D341Med (cell line): ENCODE results near the gene WRNIP1.

ENCODE experiments used
- DNase-seq: peaks from one replicate; pipeline ENCODE4 v3.0.0; 2012; ENCODE audit warnings: low spot score

WRNIP1 gene

GRCh38 chr6:2763345-2763841 is 1.8 kb upstream of the WRNIP1 start:
- no peak for DNase-seq

GRCh38 chr6:2763876-2764540 is 1.2 kb upstream of the WRNIP1 start:
- no peak for DNase-seq

GRCh38 chr6:2764610-2765165 is 505 bp upstream of the WRNIP1 start:
- peak; percentile 99 for DNase-seq

GRCh38 chr6:2765896-2766766 is 938 bp downstream of the WRNIP1 start:
- DNase-seq: peak; percentile 86

- no peak for DNase-seq
Observed at GRCh38 chr6:2766767-2767656, 1.8 kb downstream of the WRNIP1 start.

- no peak for DNase-seq
Observed at GRCh38 chr6:2767657-2768524, 2.7 kb downstream of the WRNIP1 start.

- DNase-seq: no peak
Observed at GRCh38 chr6:2768696-2769095, 3.5 kb downstream of the WRNIP1 start.

GRCh38 chr6:2770171-2770570 is 5.0 kb downstream of the WRNIP1 start:
- DNase-seq: no peak

GRCh38 chr6:2771079-2771478 is 5.9 kb downstream of the WRNIP1 start:
- no peak for DNase-seq

GRCh38 chr6:2772840-2773239 is 7.6 kb downstream of the WRNIP1 start:
- no peak for DNase-seq

- DNase-seq: no peak
Observed at GRCh38 chr6:2773449-2773848, 8.3 kb downstream of the WRNIP1 start.

GRCh38 chr6:2775003-2775402 is 9.8 kb downstream of the WRNIP1 start:
- DNase-seq: no peak

GRCh38 chr6:2777249-2777648 is 12.1 kb downstream of the WRNIP1 start:
- DNase-seq: no peak

- no peak for DNase-seq
Observed at GRCh38 chr6:2780102-2780737, 15.0 kb downstream of the WRNIP1 start.

GRCh38 chr6:2781685-2782355 is 16.6 kb downstream of the WRNIP1 start:
- no peak for DNase-seq

- no peak for DNase-seq
Observed at GRCh38 chr6:2782356-2782708, 17.1 kb downstream of the WRNIP1 start.

GRCh38 chr6:2782825-2783187 is 17.6 kb downstream of the WRNIP1 start:
- no peak for DNase-seq

- DNase-seq: no peak
Observed at GRCh38 chr6:2783188-2783963, 18.2 kb downstream of the WRNIP1 start.

- DNase-seq: no peak
Observed at GRCh38 chr6:2784061-2784460, 18.9 kb downstream of the WRNIP1 start.
